Skeletal muscle tissue (tissue), 4 donors: ENCODE data around the gene SEZ6L. TPM values are rescaled to one million over a fixed set of nuclear protein-coding genes. Genes with fewer than 3 reads are reported as not detected.

ENCODE experiments used
- H3K27ac ChIP-seq: one replicate; pipeline ENCODE4 v1.7.0; 2013; ENCODE audit warnings: mild to moderate bottlenecking, low read depth, low read length, inconsistent platforms
- H3K27me3 ChIP-seq, 3 donors: one replicate each; pipeline ENCODE4 v1.7.0; 2013; ENCODE audit warnings: low read length in 3 of 3; ENCODE audit not compliant: control insufficient read depth in 3 of 3, insufficient read depth in 3 of 3
- H3K36me3 ChIP-seq, 3 donors: one replicate each; pipeline ENCODE4 v1.7.0; 2013; ENCODE audit warnings: low read length in 3 of 3; ENCODE audit not compliant: control insufficient read depth in 3 of 3, insufficient read depth in 3 of 3
- H3K4me1 ChIP-seq, 3 donors: one replicate each; pipeline ENCODE4 v1.7.0; 2013; ENCODE audit warnings: low read length in 3 of 3, mild to moderate bottlenecking in 3 of 3; ENCODE audit not compliant: control insufficient read depth in 3 of 3, insufficient read depth in 3 of 3
- H3K4me3 ChIP-seq, 3 donors: one replicate each; pipeline ENCODE4 v1.7.0; 2013; ENCODE audit warnings: low read length in 3 of 3
- H3K9ac ChIP-seq, 3 donors: one replicate each; pipeline ENCODE4 v1.7.0; 2013; ENCODE audit warnings: low read length in 3 of 3, mild to moderate bottlenecking in 3 of 3, moderate library complexity in 2 of 3, low read depth in 1 of 3
- H3K9me3 ChIP-seq, 3 donors: one replicate each; pipeline ENCODE4 v1.7.0; 2013; ENCODE audit warnings: low read length in 3 of 3; ENCODE audit not compliant: control insufficient read depth in 3 of 3
- total RNA-seq: library from RNA; depleted of rRNA; stranded (reverse); fragments of >200 nt; gene quantifications from one replicate; pipeline ENCODE4 v1.2.3, GENCODE V29; 2014
- donor health status: Osteomylitis.

The SEZ6L gene
- total RNA-seq, 1 donor from 2014 or later = 0.52 TPM

GRCh38 chr22:26334232-26334631 is 165.0 kb downstream of the SEZ6L start:
- Histone ChIP-seq H3K27ac (no peak overlapping the region), H3K36me3 (no peaks in the 10 kb centered on the region), H3K4me3 (no peak overlapping the region), H3K4me1 (peaks cover 10 to 20% (median 11%) of the 10 kb centered on the region in 3 donors), H3K9ac (no peak overlapping the region), H3K9me3 (no peaks in the 10 kb centered on the region), H3K27me3 (peaks cover 4 to 11% (median 7%) of the 10 kb centered on the region in 3 donors)

GRCh38 chr22:26336773-26337172 is 167.5 kb downstream of the SEZ6L start:
- Histone ChIP-seq H3K27me3 (peaks cover 7 to 13% (median 7%) of the 10 kb centered on the region in 3 donors), H3K4me1 (peaks cover 10 to 30% (median 13%) of the 10 kb centered on the region in 3 donors), H3K36me3 (no peaks in the 10 kb centered on the region), H3K9me3 (no peaks in the 10 kb centered on the region), H3K4me3 (no peak overlapping the region), H3K27ac (no peak overlapping the region), H3K9ac (no peak overlapping the region)

GRCh38 chr22:26339755-26340154 is 170.5 kb downstream of the SEZ6L start:
- Histone ChIP-seq H3K27ac (no peak overlapping the region), H3K9ac (no peak overlapping the region), H3K4me3 (no peak overlapping the region), H3K27me3 (peaks cover 5 to 12% (median 7%) of the 10 kb centered on the region in 3 donors), H3K4me1 (peaks cover 0 to 10% (median 2%) of the 10 kb centered on the region in 3 donors), H3K9me3 (no peaks in the 10 kb centered on the region), H3K36me3 (no peaks in the 10 kb centered on the region)

DNA sequence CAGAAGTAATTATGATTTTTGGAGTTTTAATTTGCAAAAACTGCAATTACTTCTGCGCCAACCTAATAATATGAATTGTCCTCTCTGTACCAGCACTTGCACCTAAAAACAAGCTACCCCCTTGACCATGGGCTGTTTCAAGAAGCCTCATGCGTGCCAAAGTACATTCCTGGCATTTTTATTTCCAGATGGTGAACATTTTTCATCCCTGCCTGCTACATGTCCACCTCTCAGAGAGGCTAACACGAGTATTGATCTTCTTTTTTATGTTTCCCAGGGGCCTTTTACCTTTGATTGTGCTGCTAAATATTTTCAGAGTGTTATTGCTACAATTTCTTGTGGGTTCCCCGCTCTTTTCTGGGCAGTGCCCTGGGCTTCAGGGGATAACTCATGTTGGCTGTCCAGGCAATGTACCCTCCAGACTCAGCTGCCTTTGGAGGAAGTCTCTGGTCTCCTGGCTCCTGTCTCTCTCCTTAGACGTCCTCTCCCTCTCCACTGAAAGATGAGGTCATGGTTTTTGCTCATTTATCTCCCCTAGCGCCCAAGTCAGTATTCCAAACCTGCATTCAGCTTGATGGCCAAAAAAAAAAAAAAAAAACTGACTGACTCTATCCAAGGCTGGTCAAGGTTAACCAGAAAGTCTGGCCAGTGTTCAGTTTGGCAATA is 173.6 kb downstream of the SEZ6L start:
- peaks cover 0 to 10% (median 2%) of the 10 kb centered on the region in 3 donors for H3K4me1 ChIP-seq
- peaks cover 0 to 19% (median 12%) of the 10 kb centered on the region in 3 donors for H3K27me3 ChIP-seq
- H3K27ac ChIP-seq = no peak overlapping the region
- H3K9ac ChIP-seq = no peak overlapping the region
- H3K36me3 ChIP-seq = no peaks in the 10 kb centered on the region
- no peak overlapping the region for H3K4me3 ChIP-seq
- H3K9me3 ChIP-seq = no peaks in the 10 kb centered on the region

- peaks cover 0 to 16% (median 12%) of the 10 kb centered on the region in 3 donors for H3K27me3 ChIP-seq
- no peak overlapping the region for H3K4me3 ChIP-seq
- no peaks in the 10 kb centered on the region for H3K4me1 ChIP-seq
- H3K36me3 ChIP-seq = no peaks in the 10 kb centered on the region
- no peak overlapping the region for H3K27ac ChIP-seq
- H3K9ac ChIP-seq = no peak overlapping the region
- no peaks in the 10 kb centered on the region for H3K9me3 ChIP-seq
Observed at GRCh38 chr22:26345496-26345895, 176.2 kb downstream of the SEZ6L start.

DNA sequence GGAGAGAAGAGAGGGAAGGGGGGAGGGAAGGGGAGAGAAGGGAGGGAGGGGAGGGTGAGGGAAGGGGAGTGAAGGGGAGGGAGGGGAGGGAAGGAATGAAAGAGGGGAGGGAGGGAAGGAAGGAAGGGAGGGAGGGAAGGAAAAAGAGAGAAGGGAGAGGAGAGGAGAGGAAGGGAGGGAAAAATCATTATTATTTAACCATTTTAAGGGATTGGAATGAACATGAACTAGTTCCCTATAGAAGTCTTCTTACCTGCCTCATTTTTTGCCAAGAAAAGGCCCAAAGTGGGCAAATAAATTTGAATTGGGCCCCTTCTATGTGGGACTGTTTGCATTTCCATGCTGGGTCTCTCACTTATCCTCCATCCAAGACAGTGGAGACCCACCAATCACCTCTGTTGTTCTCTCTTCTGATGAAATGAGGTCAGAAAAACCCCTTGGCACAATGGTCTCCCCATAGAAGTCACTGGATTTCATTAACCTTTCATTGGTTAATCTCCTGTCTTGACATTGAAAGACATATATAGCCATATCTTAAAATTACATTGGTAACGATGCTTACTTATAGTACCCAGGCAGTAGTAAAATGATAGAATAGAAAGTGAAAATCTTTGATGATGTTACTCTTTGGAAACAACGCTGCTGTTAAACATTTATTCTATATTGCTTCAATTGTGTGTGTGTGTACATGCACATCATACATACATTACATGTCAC is 179.7 kb downstream of the SEZ6L start:
- Histone ChIP-seq H3K27ac (no peak overlapping the region), H3K36me3 (no peaks in the 10 kb centered on the region), H3K4me1 (no peaks in the 10 kb centered on the region), H3K9me3 (no peaks in the 10 kb centered on the region), H3K27me3 (peaks cover 0 to 11% (median 11%) of the 10 kb centered on the region in 3 donors), H3K9ac (no peak overlapping the region), H3K4me3 (no peak overlapping the region)

GRCh38 chr22:26354707-26355106 is 185.4 kb downstream of the SEZ6L start:
- no peaks in the 10 kb centered on the region for H3K36me3 ChIP-seq
- no peak overlapping the region for H3K9ac ChIP-seq
- H3K4me3 ChIP-seq = no peak overlapping the region
- peaks cover 6 to 11% (median 11%) of the 10 kb centered on the region in 3 donors for H3K27me3 ChIP-seq
- no peaks in the 10 kb centered on the region for H3K4me1 ChIP-seq
- no peak overlapping the region for H3K27ac ChIP-seq
- no peaks in the 10 kb centered on the region for H3K9me3 ChIP-seq

- Histone ChIP-seq H3K27ac (no peak overlapping the region), H3K27me3 (peaks cover 6 to 17% (median 11%) of the 10 kb centered on the region in 3 donors), H3K4me3 (no peak overlapping the region), H3K4me1 (peaks cover 5 to 11% (median 8%) of the 10 kb centered on the region in 3 donors), H3K36me3 (no peaks in the 10 kb centered on the region), H3K9ac (no peak overlapping the region), H3K9me3 (no peaks in the 10 kb centered on the region)
Observed at GRCh38 chr22:26357281-26357680, 188.0 kb downstream of the SEZ6L start.

GRCh38 chr22:26357813-26358212 is 188.6 kb downstream of the SEZ6L start:
- H3K4me1 ChIP-seq = peaks cover 5 to 12% (median 9%) of the 10 kb centered on the region in 3 donors
- H3K9ac ChIP-seq = no peak overlapping the region
- H3K4me3 ChIP-seq = no peak overlapping the region
- H3K27ac ChIP-seq = no peak overlapping the region
- peaks cover 6 to 16% (median 11%) of the 10 kb centered on the region in 3 donors for H3K27me3 ChIP-seq
- H3K9me3 ChIP-seq = no peaks in the 10 kb centered on the region
- H3K36me3 ChIP-seq = no peaks in the 10 kb centered on the region

DNA sequence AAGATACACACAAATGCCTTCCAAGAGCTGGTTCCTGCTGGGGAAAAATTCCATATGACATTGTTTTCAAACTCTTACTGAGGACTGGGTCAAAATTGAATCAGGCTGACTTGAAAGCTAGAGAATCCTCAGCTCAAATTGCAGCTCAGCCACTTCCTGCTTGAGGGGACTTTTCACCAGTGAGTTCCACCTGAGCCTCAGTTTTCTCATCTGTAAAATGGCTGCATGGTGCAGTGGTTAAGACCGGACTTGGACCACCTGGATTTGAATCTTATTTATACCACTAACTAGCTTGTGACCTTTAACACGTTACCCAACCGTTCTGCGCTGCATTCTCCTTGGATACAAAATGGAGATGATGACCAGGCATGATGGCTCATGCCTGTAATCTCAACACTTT is 189.9 kb downstream of the SEZ6L start:
- peaks cover 5 to 12% (median 9%) of the 10 kb centered on the region in 3 donors for H3K4me1 ChIP-seq
- peaks cover 6 to 15% (median 11%) of the 10 kb centered on the region in 3 donors for H3K27me3 ChIP-seq
- H3K36me3 ChIP-seq = no peaks in the 10 kb centered on the region
- H3K27ac ChIP-seq = no peak overlapping the region
- no peak overlapping the region for H3K4me3 ChIP-seq
- no peaks in the 10 kb centered on the region for H3K9me3 ChIP-seq
- H3K9ac ChIP-seq = no peak overlapping the region
